SK-N-SH (cell line): Measurements from ENCODE around the gene BCAT1. TPM values are rescaled to one million over a fixed set of nuclear protein-coding genes. Genes with fewer than 3 reads are reported as not detected.
A peak's percentile ranks its signal among the peaks of the same experiment; 100 is the strongest.

ENCODE experiments used
- CTCF ChIA-PET: fragments of 300-600, 350-600 bp; formaldehyde crosslinking; extraction: SDS; loops from one replicate; lab custom pipeline; 2021; lab: Yijun Ruan, JAX
- POLR2A ChIA-PET: fragments of 350-600 bp; sonication (Branson Sonifier 250); formaldehyde crosslinking; extraction: SDS; loops from one replicate; lab custom pipeline; 2020; ENCODE audit warnings: antibody characterized with exemption, inconsistent platforms; lab: Yijun Ruan, JAX
- DNase-seq: peaks from one replicate; pipeline ENCODE4 v3.0.0; 2012
- H2AFZ ChIP-seq: fragments of 200-600 bp; sonication (generic); 2 replicates; pipeline ENCODE4 v1.8.1; 2016; ENCODE audit warnings: antibody characterized with exemption, mild to moderate bottlenecking, low read depth
- H3F3A ChIP-seq: fragments of 200-600 bp; sonication (generic); replicated peaks from 2 replicates; pipeline ENCODE3; 2016; ENCODE audit warnings: antibody characterized with exemption, mild to moderate bottlenecking; ENCODE audit not compliant: insufficient read depth
- H3K27ac ChIP-seq, 2 experiments: fragments of 200-500 bp in 1 of 2; fragments of 200-600 bp in 1 of 2; sonication (Bioruptor generic) in 1 of 2; sonication (generic), shearing (Covaris generic) in 1 of 2; 2 replicates each; pipeline versions ENCODE4 v1.5.1 to v1.6.1; 2014 to 2016; ENCODE audit warnings: low read depth in 2 of 2, inconsistent platforms in 1 of 2, low read length in 1 of 2, mild to moderate bottlenecking in 1 of 2, mixed read lengths in 1 of 2
- H3K27me3 ChIP-seq: fragments of 200-600 bp; sonication (generic), shearing (Covaris generic); 2 replicates; pipeline ENCODE4 v1.6.1; 2016; ENCODE audit warnings: mixed run types; ENCODE audit not compliant: insufficient read depth
- H3K36me3 ChIP-seq, 2 experiments: fragments of 200-500 bp in 1 of 2; fragments of 200-600 bp in 1 of 2; sonication (Bioruptor generic) in 1 of 2; sonication (generic) in 1 of 2; replicated peaks in 1 of 2; 2 replicates each; pipeline versions ENCODE3 to v1.5.1; 2014 to 2016; ENCODE audit warnings: low read length in 1 of 2, mild to moderate bottlenecking in 1 of 2; ENCODE audit not compliant: insufficient read depth in 2 of 2, control insufficient read depth in 1 of 2
- H3K4me1 ChIP-seq, 2 experiments: fragments of 200-500 bp in 1 of 2; fragments of 200-600 bp in 1 of 2; sonication (Bioruptor generic) in 1 of 2; sonication (generic), shearing (Covaris generic) in 1 of 2; 2 replicates each; pipeline versions ENCODE4 v1.5.1 to v1.6.1; 2014 to 2016; ENCODE audit warnings: low read depth in 1 of 2, low read length in 1 of 2, mixed run types in 1 of 2; ENCODE audit not compliant: insufficient read depth in 2 of 2, control insufficient read depth in 1 of 2
- H3K4me2 ChIP-seq: fragments of 200-600 bp; sonication (generic), shearing (Covaris generic); 2 replicates; pipeline ENCODE4 v1.6.1; 2017; ENCODE audit warnings: mixed run types
- H3K4me3 ChIP-seq, 2 experiments: fragments of 200-500 bp in 1 of 2; fragments of 200-600 bp in 1 of 2; sonication (Bioruptor generic) in 1 of 2; sonication (generic), shearing (Covaris generic) in 1 of 2; 2 replicates each; pipeline versions ENCODE4 v1.5.1 to v1.8.1; 2014 to 2016; ENCODE audit warnings: low read depth in 2 of 2, inconsistent platforms in 1 of 2, low read length in 1 of 2, mild to moderate bottlenecking in 1 of 2, mixed read lengths in 1 of 2, moderate library complexity in 1 of 2
- H3K79me2 ChIP-seq: fragments of 200-600 bp; sonication (generic); 2 replicates; pipeline ENCODE4 v1.8.1; 2017; ENCODE audit warnings: mild to moderate bottlenecking; ENCODE audit not compliant: insufficient read depth
- H3K9ac ChIP-seq: fragments of 200-600 bp; sonication (generic); 2 replicates; pipeline ENCODE4 v1.6.1; 2017; ENCODE audit warnings: mixed run types
- H3K9me2 ChIP-seq: fragments of 200-600 bp; sonication (generic); 2 replicates; pipeline ENCODE4 v1.6.1; 2017; ENCODE audit warnings: mixed run types
- H3K9me3 ChIP-seq: fragments of 200-600 bp; sonication (generic); 2 replicates; pipeline ENCODE4 v1.6.1; 2017; ENCODE audit warnings: mixed run types, mild to moderate bottlenecking, moderate library complexity
- H4K20me1 ChIP-seq: fragments of 200-600 bp; sonication (generic); 2 replicates; pipeline ENCODE4 v1.6.1; 2017; ENCODE audit warnings: mild to moderate bottlenecking, mixed run types; ENCODE audit not compliant: insufficient read depth
- CHD2 ChIP-seq: fragments of 150-350 bp; IDR thresholded peaks from 2 replicates; pipeline ENCODE4 v1.6.1; 2018; ENCODE audit warnings: low read length; ENCODE audit not compliant: partially characterized antibody
- CTCF ChIP-seq: fragments of 200-600 bp; sonication (generic); IDR thresholded peaks from 2 replicates; pipeline ENCODE4 v1.6.1; 2017; ENCODE audit warnings: antibody characterized with exemption, mild to moderate bottlenecking, moderate library complexity
- ELF1 ChIP-seq: IDR thresholded peaks from 2 replicates; pipeline ENCODE4 v1.4.0; 2012
- FOXJ3 ChIP-seq: sonication (generic); formaldehyde crosslinking; IDR thresholded peaks from 2 replicates; pipeline ENCODE4 v1.5.1; 2020; ENCODE audit warnings: mild to moderate bottlenecking, missing genetic modification reagents
- MXI1 ChIP-seq: IDR thresholded peaks from 2 replicates; pipeline ENCODE4 v1.6.1; 2012; ENCODE audit warnings: mild to moderate bottlenecking, low read depth, low read length, improper control_type of control experiment
- NFIC ChIP-seq: IDR thresholded peaks from 2 replicates; pipeline ENCODE4 v1.4.0; 2012; ENCODE audit warnings: borderline replicate concordance
- NRF1 ChIP-seq: IDR thresholded peaks from 2 replicates; pipeline ENCODE4 v1.6.1; 2012; ENCODE audit warnings: low read depth, mild to moderate bottlenecking, low read length
- RAD21 ChIP-seq: IDR thresholded peaks from 2 replicates; pipeline ENCODE4 v1.6.1; 2012; ENCODE audit warnings: mild to moderate bottlenecking, low read length
- SMC3 ChIP-seq: IDR thresholded peaks from 2 replicates; pipeline ENCODE4 v1.6.1; 2012; ENCODE audit warnings: low read depth, low read length, improper control_type of control experiment
- TCF12 ChIP-seq: IDR thresholded peaks from 2 replicates; pipeline ENCODE4 v1.4.0; 2012
- TEAD4 ChIP-seq: IDR thresholded peaks from 2 replicates; pipeline ENCODE4 v1.4.0; 2012; ENCODE audit warnings: mild to moderate bottlenecking, borderline replicate concordance; ENCODE audit not compliant: insufficient read depth
- USF2 ChIP-seq: fragments of 150-350 bp; IDR thresholded peaks from 2 replicates; pipeline ENCODE4 v1.6.1; 2017; ENCODE audit warnings: antibody characterized with exemption, low read length, low read depth, borderline replicate concordance
- WGBS: methylation state at CpG from one replicate; pipeline ENCODE4 v1.1.6; 2017; ENCODE audit warnings: low lambda C conversion rate; 5-methylcytosine and 5-hydroxymethylcytosine counted together
- polyA plus RNA-seq, 3 experiments: library from polyadenylated mRNA; depleted of rRNA; stranded (reverse); fragments of >200 nt; gene quantifications; 2 replicates each; pipeline ENCODE4 v1.2.3, GENCODE V29; 2012
- TF ChIP-seq, protein P1 (sequence below): IDR thresholded peaks from 2 replicates; pipeline ENCODE4 v1.4.0; 2012; ENCODE audit warnings: low read depth
- TF ChIP-seq, protein P2 (sequence below): IDR thresholded peaks from 2 replicates; pipeline ENCODE4 v1.4.0; 2012; ENCODE audit warnings: low read depth, borderline replicate concordance
- TF ChIP-seq, protein P3 (sequence below): fragments of 150-350 bp; IDR thresholded peaks from 2 replicates; pipeline ENCODE4 v1.6.1; 2016; ENCODE audit warnings: mild to moderate bottlenecking, low read depth, low read length
- TF ChIP-seq, protein P4 (sequence below): IDR thresholded peaks from 2 replicates; pipeline ENCODE4 v1.6.1; 2012; ENCODE audit warnings: mild to moderate bottlenecking, low read depth, low read length, moderate library complexity

BCAT1 gene
- polyA plus RNA-seq, 1 of the 3 experiments (the other 2 are of a cell fraction) = 7.7 TPM

- Histone ChIP-seq H2AFZ (peak overlapping the region; percentile 13; the same call in 1 of the 2 replicates), H3K9me2 (no peaks in the 10 kb centered on the region), H3K27me3 (no peaks in the 10 kb centered on the region), H3F3A (no peaks in the 10 kb centered on the region), H3K27ac (no peak overlapping the region), H3K36me3 (no peaks in the 10 kb centered on the region), H3K9me3 (no peaks in the 10 kb centered on the region), H3K4me1 (peaks cover 0 to 10% of the 10 kb centered on the region in 2 experiments; a peak in 3 of 4 replicates), H4K20me1 (no peaks in the 10 kb centered on the region), H3K79me2 (no peaks in the 10 kb centered on the region), H3K4me3 (no peak overlapping the region; a peak in 1 of 4 replicates), H3K9ac (no peak overlapping the region), H3K4me2 (no peak overlapping the region)
- ChIA-PET POLR2A (no interaction called here), CTCF (interaction anchor here (0.7 to 2.8 kb wide), 17 partner anchors 11 to 1922 kb away, joined by 3 to 22 read pairs (median 3); no protein-coding TSS in a partner anchor)
- TF ChIP-seq NFIC (no peak), MXI1 (no peak), CTCF (peak; percentile 64), CHD2 (no peak), SMC3 (peak; percentile 61), TCF12 (no peak), FOXJ3 (CRISPR knock-in tag) (no peak), TEAD4 (no peak), NRF1 (no peak), ELF1 (no peak), RAD21 (peak; percentile 75), USF2 (no peak)
- TF ChIP-seq, protein P1, sequence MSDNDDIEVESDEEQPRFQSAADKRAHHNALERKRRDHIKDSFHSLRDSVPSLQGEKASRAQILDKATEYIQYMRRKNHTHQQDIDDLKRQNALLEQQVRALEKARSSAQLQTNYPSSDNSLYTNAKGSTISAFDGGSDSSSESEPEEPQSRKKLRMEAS = no peak
- TF ChIP-seq, protein P2, sequence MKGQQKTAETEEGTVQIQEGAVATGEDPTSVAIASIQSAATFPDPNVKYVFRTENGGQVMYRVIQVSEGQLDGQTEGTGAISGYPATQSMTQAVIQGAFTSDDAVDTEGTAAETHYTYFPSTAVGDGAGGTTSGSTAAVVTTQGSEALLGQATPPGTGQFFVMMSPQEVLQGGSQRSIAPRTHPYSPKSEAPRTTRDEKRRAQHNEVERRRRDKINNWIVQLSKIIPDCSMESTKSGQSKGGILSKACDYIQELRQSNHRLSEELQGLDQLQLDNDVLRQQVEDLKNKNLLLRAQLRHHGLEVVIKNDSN = no peak
- TF ChIP-seq, protein P3, sequence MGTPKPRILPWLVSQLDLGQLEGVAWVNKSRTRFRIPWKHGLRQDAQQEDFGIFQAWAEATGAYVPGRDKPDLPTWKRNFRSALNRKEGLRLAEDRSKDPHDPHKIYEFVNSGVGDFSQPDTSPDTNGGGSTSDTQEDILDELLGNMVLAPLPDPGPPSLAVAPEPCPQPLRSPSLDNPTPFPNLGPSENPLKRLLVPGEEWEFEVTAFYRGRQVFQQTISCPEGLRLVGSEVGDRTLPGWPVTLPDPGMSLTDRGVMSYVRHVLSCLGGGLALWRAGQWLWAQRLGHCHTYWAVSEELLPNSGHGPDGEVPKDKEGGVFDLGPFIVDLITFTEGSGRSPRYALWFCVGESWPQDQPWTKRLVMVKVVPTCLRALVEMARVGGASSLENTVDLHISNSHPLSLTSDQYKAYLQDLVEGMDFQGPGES = no peak
- TF ChIP-seq, protein P4, sequence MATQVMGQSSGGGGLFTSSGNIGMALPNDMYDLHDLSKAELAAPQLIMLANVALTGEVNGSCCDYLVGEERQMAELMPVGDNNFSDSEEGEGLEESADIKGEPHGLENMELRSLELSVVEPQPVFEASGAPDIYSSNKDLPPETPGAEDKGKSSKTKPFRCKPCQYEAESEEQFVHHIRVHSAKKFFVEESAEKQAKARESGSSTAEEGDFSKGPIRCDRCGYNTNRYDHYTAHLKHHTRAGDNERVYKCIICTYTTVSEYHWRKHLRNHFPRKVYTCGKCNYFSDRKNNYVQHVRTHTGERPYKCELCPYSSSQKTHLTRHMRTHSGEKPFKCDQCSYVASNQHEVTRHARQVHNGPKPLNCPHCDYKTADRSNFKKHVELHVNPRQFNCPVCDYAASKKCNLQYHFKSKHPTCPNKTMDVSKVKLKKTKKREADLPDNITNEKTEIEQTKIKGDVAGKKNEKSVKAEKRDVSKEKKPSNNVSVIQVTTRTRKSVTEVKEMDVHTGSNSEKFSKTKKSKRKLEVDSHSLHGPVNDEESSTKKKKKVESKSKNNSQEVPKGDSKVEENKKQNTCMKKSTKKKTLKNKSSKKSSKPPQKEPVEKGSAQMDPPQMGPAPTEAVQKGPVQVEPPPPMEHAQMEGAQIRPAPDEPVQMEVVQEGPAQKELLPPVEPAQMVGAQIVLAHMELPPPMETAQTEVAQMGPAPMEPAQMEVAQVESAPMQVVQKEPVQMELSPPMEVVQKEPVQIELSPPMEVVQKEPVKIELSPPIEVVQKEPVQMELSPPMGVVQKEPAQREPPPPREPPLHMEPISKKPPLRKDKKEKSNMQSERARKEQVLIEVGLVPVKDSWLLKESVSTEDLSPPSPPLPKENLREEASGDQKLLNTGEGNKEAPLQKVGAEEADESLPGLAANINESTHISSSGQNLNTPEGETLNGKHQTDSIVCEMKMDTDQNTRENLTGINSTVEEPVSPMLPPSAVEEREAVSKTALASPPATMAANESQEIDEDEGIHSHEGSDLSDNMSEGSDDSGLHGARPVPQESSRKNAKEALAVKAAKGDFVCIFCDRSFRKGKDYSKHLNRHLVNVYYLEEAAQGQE = no peak
- DNase-seq = peak; percentile 11
- WGBS = 64% methylated on average over 4 of the region's 4 CpGs
Measured at GRCh38 chr12:24778486-24779304, 170.2 kb downstream of the BCAT1 start.
